ENCODE measurements around the gene ANO5.

DNA sequence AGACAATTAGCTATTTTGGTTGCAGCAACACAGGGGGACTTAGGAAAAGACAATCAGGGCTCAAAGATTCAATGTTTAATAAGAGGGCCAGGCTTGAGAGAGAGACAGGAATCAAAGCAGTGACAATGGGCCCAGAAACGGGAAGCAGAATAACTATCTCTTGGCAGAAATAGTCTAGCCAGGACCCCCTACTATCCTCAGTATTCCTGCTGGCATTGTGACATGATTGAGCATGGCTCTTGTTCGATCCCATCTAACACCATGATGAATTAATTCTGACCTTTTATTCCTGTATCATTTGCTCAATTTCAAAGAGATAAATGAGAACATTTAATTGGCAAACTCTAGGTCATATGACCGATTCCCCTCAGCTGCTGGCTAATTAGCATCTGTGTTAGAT, 12.8 kb upstream of the ANO5 start:
- TF ChIP-seq POLR2A (IDR thresholded peaks at IDR 0.05) (no peak), CTCF (IDR thresholded peaks at IDR 0.05) (no peak)

All from body of pancreas (tissue), 4 donors.